Measurements from ENCODE around the gene GEMIN4. TPM values are rescaled to one million over a fixed set of nuclear protein-coding genes. Genes with fewer than 3 reads are reported as not detected.

GEMIN4 gene
- polyA plus RNA-seq, 1 donor: 12.6 TPM

- DNase-seq (ENCODE audit: low read depth): no peak
Measured at GRCh38 chr17:742147-742793, 9.8 kb downstream of the GEMIN4 start.

- no peak for DNase-seq (ENCODE audit: low read depth)
Measured at GRCh38 chr17:740240-741017, 11.6 kb downstream of the GEMIN4 start.

GRCh38 chr17:737561-738113, 14.4 kb downstream of the GEMIN4 start:
- DNase-seq (ENCODE audit: low read depth): no peak

GRCh38 chr17:733743-734142, 18.3 kb downstream of the GEMIN4 start:
- DNase-seq (ENCODE audit: low read depth): no peak

- DNase-seq (ENCODE audit: low read depth): no peak
Measured at GRCh38 chr17:732902-733720, 19.0 kb downstream of the GEMIN4 start.

- DNase-seq (ENCODE audit: low read depth): no peak
Measured at GRCh38 chr17:732067-732901, 19.8 kb downstream of the GEMIN4 start, which contains the start of gene TLCD3A. Gene TLCD3A (plus strand): TSS chr17:732596. CDS start chr17:732648, 52 bp downstream.

GRCh38 chr17:731644-732066, 20.4 kb downstream of the GEMIN4 start:
- no peak for DNase-seq (ENCODE audit: low read depth)

- DNase-seq (ENCODE audit: low read depth): no peak
Measured at GRCh38 chr17:728911-729310, 23.2 kb downstream of the GEMIN4 start.

- DNase-seq (ENCODE audit: low read depth): no peak
Measured at GRCh38 chr17:726271-726919, 25.7 kb downstream of the GEMIN4 start.

GRCh38 chr17:725746-726145, 26.3 kb downstream of the GEMIN4 start:
- no peak for DNase-seq (ENCODE audit: low read depth)

- no peak for DNase-seq (ENCODE audit: low read depth)
Measured at GRCh38 chr17:725084-725483, 27.0 kb downstream of the GEMIN4 start.

GRCh38 chr17:721540-721937, 30.5 kb downstream of the GEMIN4 start:
- DNase-seq (ENCODE audit: low read depth): no peak

GRCh38 chr17:720706-721539, 31.1 kb downstream of the GEMIN4 start:
- DNase-seq (ENCODE audit: low read depth): no peak

- DNase-seq (ENCODE audit: low read depth): no peak
Measured at GRCh38 chr17:718075-718474, 34.0 kb downstream of the GEMIN4 start.

- DNase-seq (ENCODE audit: low read depth): no peak
Measured at GRCh38 chr17:708132-708531, 43.9 kb downstream of the GEMIN4 start.

GRCh38 chr17:705863-706262, 46.2 kb downstream of the GEMIN4 start:
- no peak for DNase-seq (ENCODE audit: low read depth)

- no peak for DNase-seq (ENCODE audit: low read depth)
Measured at GRCh38 chr17:705011-705410, 47.1 kb downstream of the GEMIN4 start.

- DNase-seq (ENCODE audit: low read depth): no peak
Measured at GRCh38 chr17:704111-704864, 47.8 kb downstream of the GEMIN4 start.
